HG03103 (cell line): ENCODE measurements around the gene ADCY9.
"Not testable (repeated sequence)": the region's sequence is repeated elsewhere in the genome, so short reads cannot be mapped to it uniquely, and the experiment has no call there.

Experiments used
- ATAC-seq: cut with Tn5 transposase; IDR thresholded peaks from one replicate; pipeline ENCODE4 v1.9.1; 2021; ENCODE audit warnings: low read depth; ENCODE audit not compliant: unreplicated experiment

Gene ADCY9

GRCh38 chr16:4075534-4075933 lies 40.7 kb downstream of the ADCY9 start:
- ATAC-seq: no peak

GRCh38 chr16:4073150-4073549 lies 43.1 kb downstream of the ADCY9 start:
- not testable (repeated sequence) for ATAC-seq

GRCh38 chr16:4071686-4072561 lies 44.3 kb downstream of the ADCY9 start:
- ATAC-seq: no peak

- ATAC-seq: no peak
Observed at GRCh38 chr16:4070936-4071335, 45.3 kb downstream of the ADCY9 start.

- ATAC-seq: no peak
Observed at GRCh38 chr16:4067262-4068001, 48.8 kb downstream of the ADCY9 start.

- ATAC-seq: no peak
Observed at GRCh38 chr16:4064950-4065352, 51.3 kb downstream of the ADCY9 start.

GRCh38 chr16:4062212-4062802 lies 53.9 kb downstream of the ADCY9 start:
- ATAC-seq: no peak

GRCh38 chr16:4060823-4061222 lies 55.4 kb downstream of the ADCY9 start:
- ATAC-seq: no peak

GRCh38 chr16:4060009-4060408 lies 56.2 kb downstream of the ADCY9 start:
- ATAC-seq: no peak

GRCh38 chr16:4058386-4058785 lies 57.9 kb downstream of the ADCY9 start:
- no peak for ATAC-seq

- no peak for ATAC-seq
Observed at GRCh38 chr16:4057439-4057877, 58.8 kb downstream of the ADCY9 start.

- no peak for ATAC-seq
Observed at GRCh38 chr16:4056161-4057105, 59.8 kb downstream of the ADCY9 start.

- no peak for ATAC-seq
Observed at GRCh38 chr16:4055748-4056147, 60.5 kb downstream of the ADCY9 start.

GRCh38 chr16:4053301-4053845 lies 62.9 kb downstream of the ADCY9 start:
- ATAC-seq: no peak

- ATAC-seq: no peak
Observed at GRCh38 chr16:4052801-4053293, 63.4 kb downstream of the ADCY9 start.

GRCh38 chr16:4052096-4052495 lies 64.1 kb downstream of the ADCY9 start:
- ATAC-seq: no peak

- ATAC-seq: no peak
Observed at GRCh38 chr16:4051591-4051990, 64.7 kb downstream of the ADCY9 start.

GRCh38 chr16:4049031-4049430 lies 67.2 kb downstream of the ADCY9 start:
- no peak for ATAC-seq

- ATAC-seq: no peak
Observed at GRCh38 chr16:4048481-4048880, 67.8 kb downstream of the ADCY9 start.

GRCh38 chr16:4046221-4046620 lies 70.0 kb downstream of the ADCY9 start:
- ATAC-seq: no peak
